GM10266 (cell line): Measurements from ENCODE around the gene TFPT.

ENCODE experiments used
- DNase-seq: peaks from one replicate; pipeline ENCODE4 v3.0.0; 2012; ENCODE audit errors: extremely low spot score
- TF ChIP-seq, protein P1 (sequence below): IDR thresholded peaks from 2 replicates; pipeline ENCODE4 v1.5.1; 2012; ENCODE audit warnings: mild to moderate bottlenecking, low read depth; ENCODE audit not compliant: control insufficient read depth, insufficient read depth; ENCODE audit errors: missing control alignments

Gene TFPT

DNA sequence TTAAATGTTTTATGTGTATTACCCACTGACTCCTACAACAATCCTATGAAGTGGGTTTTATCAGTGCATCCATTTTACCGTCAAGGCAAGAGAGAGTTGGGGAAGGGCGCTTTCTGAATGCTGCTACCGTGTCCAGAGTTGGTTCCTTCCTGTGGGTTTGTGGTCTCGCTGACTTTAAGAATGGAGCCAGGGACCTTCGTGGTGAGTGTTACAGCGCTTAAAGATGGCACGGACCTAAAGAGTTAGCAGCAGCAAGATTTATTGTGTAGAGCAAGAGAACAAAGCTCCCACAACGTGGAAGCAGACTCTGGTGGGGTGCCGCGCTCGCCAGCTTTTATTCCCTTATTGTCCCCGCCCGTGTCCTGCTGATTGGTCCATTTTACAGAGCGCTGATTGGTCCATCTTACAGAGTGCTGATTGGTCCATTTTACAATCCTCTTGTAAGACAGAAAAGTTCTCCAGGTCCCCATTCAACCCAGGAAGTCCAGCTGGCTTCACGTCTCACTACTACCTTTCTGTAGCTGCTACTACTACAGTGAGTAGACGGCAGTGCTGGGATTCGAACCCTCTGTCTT, 20.9 kb downstream of the TFPT start:
- no peak for DNase-seq
- TF ChIP-seq, protein P1, sequence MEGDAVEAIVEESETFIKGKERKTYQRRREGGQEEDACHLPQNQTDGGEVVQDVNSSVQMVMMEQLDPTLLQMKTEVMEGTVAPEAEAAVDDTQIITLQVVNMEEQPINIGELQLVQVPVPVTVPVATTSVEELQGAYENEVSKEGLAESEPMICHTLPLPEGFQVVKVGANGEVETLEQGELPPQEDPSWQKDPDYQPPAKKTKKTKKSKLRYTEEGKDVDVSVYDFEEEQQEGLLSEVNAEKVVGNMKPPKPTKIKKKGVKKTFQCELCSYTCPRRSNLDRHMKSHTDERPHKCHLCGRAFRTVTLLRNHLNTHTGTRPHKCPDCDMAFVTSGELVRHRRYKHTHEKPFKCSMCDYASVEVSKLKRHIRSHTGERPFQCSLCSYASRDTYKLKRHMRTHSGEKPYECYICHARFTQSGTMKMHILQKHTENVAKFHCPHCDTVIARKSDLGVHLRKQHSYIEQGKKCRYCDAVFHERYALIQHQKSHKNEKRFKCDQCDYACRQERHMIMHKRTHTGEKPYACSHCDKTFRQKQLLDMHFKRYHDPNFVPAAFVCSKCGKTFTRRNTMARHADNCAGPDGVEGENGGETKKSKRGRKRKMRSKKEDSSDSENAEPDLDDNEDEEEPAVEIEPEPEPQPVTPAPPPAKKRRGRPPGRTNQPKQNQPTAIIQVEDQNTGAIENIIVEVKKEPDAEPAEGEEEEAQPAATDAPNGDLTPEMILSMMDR = no peak

- TF ChIP-seq, protein P1 = no peak
- DNase-seq = no peak
Measured at GRCh38 chr19:54084410-54084809, 31.0 kb downstream of the TFPT start.

DNA sequence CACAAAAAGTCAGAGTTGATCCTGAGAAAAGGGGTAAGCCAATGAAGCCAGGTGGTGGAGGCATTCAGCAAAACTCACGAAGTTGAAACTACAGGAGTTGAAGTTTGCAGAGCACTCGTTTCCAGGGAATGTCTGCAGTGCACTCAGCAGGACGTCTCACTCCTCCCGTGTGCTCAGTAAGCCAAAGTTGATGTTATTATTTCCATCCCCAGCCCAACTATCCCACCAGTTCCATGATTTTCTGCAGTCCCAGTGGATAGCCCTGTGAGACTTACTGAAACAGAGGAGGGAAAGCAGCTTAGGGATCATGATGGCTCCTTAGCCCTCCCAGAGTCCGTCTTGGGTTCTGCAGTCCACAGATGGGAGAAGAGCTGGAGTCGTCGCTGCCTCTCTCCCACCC, 34.4 kb downstream of the TFPT start, which contains the start of gene TARM1:
TSS of gene TARM1 (minus strand) at position 334 of the 400 bp plus-strand sequence. CDS start at position 309, 25 bp downstream.
- TF ChIP-seq, protein P1 = no peak
- DNase-seq = no peak

- TF ChIP-seq, protein P1 = no peak
- no peak for DNase-seq
Measured at GRCh38 chr19:54077334-54077733, 38.1 kb downstream of the TFPT start.

DNA sequence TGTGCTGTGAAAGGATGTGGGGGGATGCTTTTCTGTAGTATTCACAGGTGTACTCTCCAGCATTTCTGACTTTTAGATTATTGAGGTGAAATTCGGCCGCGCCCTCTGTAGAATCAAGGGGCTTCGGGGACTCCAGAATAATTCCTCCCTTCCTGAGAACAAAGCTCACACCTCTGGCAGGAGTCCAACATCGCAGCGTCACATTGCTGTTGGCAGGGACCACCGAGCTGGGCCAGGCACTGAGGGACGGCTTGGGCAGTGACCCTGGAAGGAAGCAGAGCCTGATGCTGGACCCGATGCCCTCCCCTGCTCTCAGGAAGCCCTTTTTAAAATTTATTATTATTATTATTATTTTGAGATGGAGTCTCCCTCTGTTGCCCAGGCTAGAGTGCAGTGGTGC, 40.6 kb downstream of the TFPT start:
- TF ChIP-seq, protein P1 = no peak
- no peak for DNase-seq

GRCh38 chr19:54073829-54074228, 41.6 kb downstream of the TFPT start:
- TF ChIP-seq, protein P1 = no peak
- no peak for DNase-seq

DNA sequence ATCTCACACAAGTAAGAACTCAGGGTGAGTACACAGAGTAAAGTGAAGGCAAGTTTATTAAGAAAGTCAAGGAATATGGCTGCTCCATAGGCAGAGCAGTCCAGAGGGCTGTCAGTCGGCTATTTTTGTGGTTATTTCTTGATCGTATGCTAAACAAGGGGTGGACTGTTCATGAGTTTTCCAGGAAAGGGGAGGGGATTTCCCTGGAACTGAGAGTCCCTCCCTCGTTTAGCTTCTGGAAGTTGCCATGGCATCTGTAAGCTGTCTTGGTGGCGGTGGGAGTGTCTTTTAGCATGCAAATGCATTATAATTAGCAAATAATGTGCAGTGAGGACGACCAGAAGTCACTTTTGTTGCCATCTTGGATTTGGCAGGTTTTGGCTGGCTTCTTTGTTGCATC, 46.0 kb downstream of the TFPT start:
- TF ChIP-seq, protein P1 = no peak

More for the DNA sequence above, 46.0 kb downstream of the TFPT start:
- no peak for DNase-seq
